Epithelial cell of proximal tubule (primary cell): ENCODE data around the gene INO80C. TPM values are rescaled to one million over a fixed set of nuclear protein-coding genes. Genes with fewer than 3 reads are reported as not detected.
"Not testable (repeated sequence)": the region's sequence is repeated elsewhere in the genome, so short reads cannot be mapped to it uniquely, and the experiment has no call there.

Experiments used
- DNase-seq: peaks from one replicate; pipeline ENCODE4 v3.0.0-alpha.2; 2011; ENCODE audit warnings: low read depth
- H3K4me3 ChIP-seq: 2 replicates; pipeline ENCODE4 v1.5.1; 2011; ENCODE audit warnings: low read depth, mild to moderate bottlenecking, low read length
- total RNA-seq: library from RNA; depleted of rRNA; stranded (reverse); fragments of >200 nt; gene quantifications from 2 replicates; pipeline ENCODE4 v1.2.3, GENCODE V29; 2015
- TF ChIP-seq, protein P1 (sequence below): conservative IDR thresholded peaks from 2 replicates; pipeline ENCODE4 v1.5.1; 2012; ENCODE audit warnings: low read depth, mild to moderate bottlenecking, low read length

Gene INO80C
- total RNA-seq, 1 donor from 2014 or later: 8.3 TPM

DNA sequence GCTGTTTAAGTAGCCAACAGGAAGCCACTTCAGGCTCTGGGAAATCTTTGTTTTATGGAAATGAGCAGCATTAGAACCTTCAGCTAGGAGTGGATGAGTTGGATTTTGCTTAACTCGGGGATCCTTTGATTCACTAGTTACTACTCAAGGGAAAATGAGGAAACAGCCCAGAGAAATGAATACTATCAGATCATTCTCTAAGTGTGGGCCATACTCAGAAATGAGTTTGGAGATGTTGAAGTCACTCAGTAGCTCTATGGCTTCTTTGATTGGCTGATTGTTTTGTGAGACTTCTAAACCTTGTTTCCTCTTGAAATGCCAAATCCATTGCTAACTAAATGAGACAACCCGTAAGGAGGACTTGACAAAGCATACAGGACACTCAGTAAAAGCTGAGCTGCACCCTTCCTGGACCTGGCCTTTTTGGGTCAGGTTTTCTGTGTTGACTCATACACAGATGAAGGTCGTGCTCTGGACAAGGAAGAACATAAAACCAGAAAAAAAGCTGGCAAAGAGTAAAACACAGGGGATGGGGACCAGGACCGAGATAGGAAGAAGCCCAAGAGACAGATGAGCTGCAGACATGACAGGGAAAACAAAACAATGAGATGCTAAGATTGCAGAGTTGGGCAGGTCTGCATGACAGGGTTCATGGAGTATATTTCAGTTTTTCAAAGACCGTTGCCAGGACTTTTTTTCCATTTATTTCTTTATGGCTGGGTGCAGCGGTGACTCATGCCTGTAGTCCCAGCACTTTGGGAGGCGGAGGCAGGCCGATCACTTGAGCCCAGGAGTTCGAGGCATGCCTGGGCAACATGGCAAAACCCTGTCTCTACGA is 41.6 kb downstream of the INO80C start:
- no peak for DNase-seq
- H3K4me3 ChIP-seq: no peak overlapping the region
- TF ChIP-seq, protein P1, sequence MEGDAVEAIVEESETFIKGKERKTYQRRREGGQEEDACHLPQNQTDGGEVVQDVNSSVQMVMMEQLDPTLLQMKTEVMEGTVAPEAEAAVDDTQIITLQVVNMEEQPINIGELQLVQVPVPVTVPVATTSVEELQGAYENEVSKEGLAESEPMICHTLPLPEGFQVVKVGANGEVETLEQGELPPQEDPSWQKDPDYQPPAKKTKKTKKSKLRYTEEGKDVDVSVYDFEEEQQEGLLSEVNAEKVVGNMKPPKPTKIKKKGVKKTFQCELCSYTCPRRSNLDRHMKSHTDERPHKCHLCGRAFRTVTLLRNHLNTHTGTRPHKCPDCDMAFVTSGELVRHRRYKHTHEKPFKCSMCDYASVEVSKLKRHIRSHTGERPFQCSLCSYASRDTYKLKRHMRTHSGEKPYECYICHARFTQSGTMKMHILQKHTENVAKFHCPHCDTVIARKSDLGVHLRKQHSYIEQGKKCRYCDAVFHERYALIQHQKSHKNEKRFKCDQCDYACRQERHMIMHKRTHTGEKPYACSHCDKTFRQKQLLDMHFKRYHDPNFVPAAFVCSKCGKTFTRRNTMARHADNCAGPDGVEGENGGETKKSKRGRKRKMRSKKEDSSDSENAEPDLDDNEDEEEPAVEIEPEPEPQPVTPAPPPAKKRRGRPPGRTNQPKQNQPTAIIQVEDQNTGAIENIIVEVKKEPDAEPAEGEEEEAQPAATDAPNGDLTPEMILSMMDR: no peak

GRCh38 chr18:35454803-35455202 is 43.0 kb downstream of the INO80C start:
- no peak for DNase-seq
- TF ChIP-seq, protein P1: no peak
- no peak overlapping the region for H3K4me3 ChIP-seq

- not testable (repeated sequence) for DNase-seq, H3K4me3 ChIP-seq
Observed at GRCh38 chr18:35453065-35453464, 44.7 kb downstream of the INO80C start.

DNA sequence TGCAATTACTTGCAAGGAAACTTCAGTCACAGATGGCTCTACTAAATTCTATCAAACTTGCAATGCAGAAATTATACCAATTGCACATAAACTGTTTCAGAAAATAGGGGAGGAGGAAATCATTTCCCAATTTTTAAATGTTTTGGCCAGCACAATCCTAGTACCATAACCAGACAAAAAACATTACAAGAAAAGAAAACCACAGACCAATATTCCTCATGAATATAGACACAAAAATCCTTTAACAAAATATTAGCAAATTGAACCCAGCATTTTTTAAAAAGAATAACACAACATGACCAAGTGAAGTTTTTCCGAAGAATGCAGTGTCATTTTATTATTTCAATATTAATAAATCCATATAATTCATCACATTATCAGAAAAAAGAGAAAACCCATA is 45.8 kb downstream of the INO80C start:
- no peak overlapping the region for H3K4me3 ChIP-seq
- DNase-seq: no peak
- TF ChIP-seq, protein P1: no peak

- no peak overlapping the region for H3K4me3 ChIP-seq
- TF ChIP-seq, protein P1: no peak
- DNase-seq: no peak
Observed at GRCh38 chr18:35451032-35451431, 46.7 kb downstream of the INO80C start.

DNA sequence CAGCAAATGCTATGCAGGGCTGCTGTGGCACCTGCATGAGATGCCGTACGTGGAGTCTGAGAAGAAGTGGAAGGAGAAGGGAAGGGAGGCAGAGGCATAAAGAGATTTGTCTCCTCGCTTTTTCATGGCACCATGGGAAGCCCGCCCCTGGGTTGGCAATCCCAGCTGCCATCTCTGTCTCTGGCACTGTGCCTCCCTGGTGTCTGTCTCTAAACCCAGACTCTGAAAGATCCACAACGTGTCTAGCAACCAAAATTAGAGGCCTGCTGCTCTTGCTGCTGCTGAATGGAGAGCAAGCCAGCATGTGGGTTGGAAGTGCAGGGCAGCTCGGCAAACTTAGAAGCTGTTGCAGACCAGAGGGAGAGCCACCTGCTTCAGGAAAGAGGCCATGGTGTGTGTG is 53.1 kb downstream of the INO80C start:
- DNase-seq: no peak
- TF ChIP-seq, protein P1: no peak
- H3K4me3 ChIP-seq: no peak overlapping the region

- no peak overlapping the region for H3K4me3 ChIP-seq
- TF ChIP-seq, protein P1: no peak
- DNase-seq: no peak
Observed at GRCh38 chr18:35443847-35444246, 53.9 kb downstream of the INO80C start.
